Cerebellar cortex (tissue), 1 donor: ENCODE data around the gene FBXO46.
"Not testable (repeated sequence)": the region's sequence is repeated elsewhere in the genome, so short reads cannot be mapped to it uniquely, and the experiment has no call there.

Experiments used
- DNase-seq: peaks from one replicate; pipeline ENCODE4 v3.0.0-alpha.2; 2015; ENCODE audit warnings: low spot score

Gene FBXO46

GRCh38 chr19:45717983-45718650, 12.6 kb downstream of the FBXO46 start:
- no peak for DNase-seq

- peak; percentile 99 for DNase-seq
Measured at GRCh38 chr19:45717131-45717982, 13.3 kb downstream of the FBXO46 start.

- DNase-seq, result peak; percentile 46
Measured at GRCh38 chr19:45716359-45717130, 14.2 kb downstream of the FBXO46 start.

GRCh38 chr19:45715139-45715538, 15.6 kb downstream of the FBXO46 start:
- no peak for DNase-seq

GRCh38 chr19:45713141-45713540, 17.6 kb downstream of the FBXO46 start:
- no peak for DNase-seq

- no peak for DNase-seq
Measured at GRCh38 chr19:45712699-45713067, 18.0 kb downstream of the FBXO46 start.

- no peak for DNase-seq
Measured at GRCh38 chr19:45711851-45712698, 18.6 kb downstream of the FBXO46 start.

- no peak for DNase-seq
Measured at GRCh38 chr19:45710356-45711130, 20.2 kb downstream of the FBXO46 start.

GRCh38 chr19:45705710-45706415, 24.8 kb downstream of the FBXO46 start:
- no peak for DNase-seq

GRCh38 chr19:45705115-45705514, 25.6 kb downstream of the FBXO46 start:
- no peak for DNase-seq

GRCh38 chr19:45701676-45702075, 29.0 kb downstream of the FBXO46 start:
- DNase-seq, result no peak

- DNase-seq, result peak; percentile 72
Measured at GRCh38 chr19:45693106-45693788, 37.4 kb downstream of the FBXO46 start.

GRCh38 chr19:45692187-45693105, 38.2 kb downstream of the FBXO46 start, which contains the start of gene QPCTL:
Gene QPCTL, plus strand, starts transcription at chr19:45692666. Its CDS starts 38 bp downstream, at chr19:45692704.
- peak; percentile 100 for DNase-seq

- peak; percentile 95 for DNase-seq
Measured at GRCh38 chr19:45691516-45692186, 39.0 kb downstream of the FBXO46 start, which contains the start of gene SNRPD2. Gene SNRPD2, minus strand, starts transcription at chr19:45691953. Its CDS starts 65 bp downstream, at chr19:45691888.

GRCh38 chr19:45687599-45687998, 43.1 kb downstream of the FBXO46 start:
- no peak for DNase-seq

GRCh38 chr19:45685045-45685444, 45.7 kb downstream of the FBXO46 start:
- not testable (repeated sequence) for DNase-seq

- no peak for DNase-seq
Measured at GRCh38 chr19:45682908-45683307, 47.8 kb downstream of the FBXO46 start.

- no peak for DNase-seq
Measured at GRCh38 chr19:45682117-45682516, 48.6 kb downstream of the FBXO46 start.
